Neural progenitor cell (in vitro differentiated cells): ENCODE results near the gene FRAS1. TPM values are rescaled to one million over a fixed set of nuclear protein-coding genes. Genes with fewer than 3 reads are reported as not detected.

Experiments
- DNase-seq: peaks from one replicate; pipeline ENCODE4 v3.0.0-alpha.2; 2016; ENCODE audit warnings: low spot score
- H2AFZ ChIP-seq: fragments of 200-600 bp; sonication (generic); replicated peaks from 2 replicates; pipeline ENCODE4 v1.6.1; 2016; ENCODE audit warnings: antibody characterized with exemption
- H3F3A ChIP-seq: fragments of 200-600 bp; sonication (generic); 2 replicates; pipeline ENCODE4 v1.6.1; 2016; ENCODE audit warnings: antibody characterized with exemption, low read depth
- H3K27ac ChIP-seq: fragments of 200-600 bp; sonication (generic); 2 replicates; pipeline ENCODE4 v1.5.1; 2016; ENCODE audit warnings: mild to moderate bottlenecking
- H3K27me3 ChIP-seq: fragments of 200-600 bp; sonication (generic); 2 replicates; pipeline ENCODE4 v1.6.1; 2016; ENCODE audit warnings: mild to moderate bottlenecking, moderate library complexity
- H3K36me3 ChIP-seq: fragments of 200-600 bp; sonication (generic); 2 replicates; pipeline ENCODE4 v1.5.1; 2016
- H3K4me1 ChIP-seq: fragments of 200-600 bp; sonication (generic); 2 replicates; pipeline ENCODE4 v1.6.1; 2016; ENCODE audit warnings: mixed run types
- H3K4me2 ChIP-seq: fragments of 200-600 bp; sonication (generic); 2 replicates; pipeline ENCODE4 v1.6.1; 2016
- H3K4me3 ChIP-seq: fragments of 200-600 bp; sonication (generic); 2 replicates; pipeline ENCODE4 v1.5.1; 2016
- H3K79me2 ChIP-seq: fragments of 200-600 bp; sonication (generic); 2 replicates; pipeline ENCODE4 v1.6.1; 2016; ENCODE audit warnings: low read depth
- H3K9ac ChIP-seq: fragments of 200-600 bp; sonication (generic); 2 replicates; pipeline ENCODE4 v1.6.1; 2016
- H3K9me3 ChIP-seq: fragments of 200-600 bp; sonication (generic); 2 replicates; pipeline ENCODE4 v1.5.1; 2016; ENCODE audit warnings: low read depth
- H4K20me1 ChIP-seq: fragments of 200-600 bp; sonication (generic); 2 replicates; pipeline ENCODE4 v1.6.1; 2016; ENCODE audit warnings: low read depth
- H3K27ac Mint-ChIP-seq: 3 replicates; pipeline ENCODE4 v1.8.0; 2021; ENCODE audit warnings: mixed read lengths
- H3K27me3 Mint-ChIP-seq: 2 replicates; pipeline ENCODE4 v1.8.0; 2022; ENCODE audit warnings: low read depth, mild to moderate bottlenecking, inconsistent platforms, moderate library complexity, mixed read lengths; ENCODE audit not compliant: insufficient read depth
- H3K36me3 Mint-ChIP-seq: 3 replicates; pipeline ENCODE4 v1.8.0; 2021; ENCODE audit warnings: mixed read lengths
- H3K4me1 Mint-ChIP-seq: 3 replicates; pipeline ENCODE4 v1.8.0; 2021; ENCODE audit warnings: mixed read lengths
- H3K4me3 Mint-ChIP-seq: 3 replicates; pipeline ENCODE4 v1.8.0; 2021; ENCODE audit warnings: mild to moderate bottlenecking, moderate library complexity, mixed read lengths
- H3K9me3 Mint-ChIP-seq: 3 replicates; pipeline ENCODE4 v1.8.0; 2020; ENCODE audit warnings: mixed read lengths
- EZH2 ChIP-seq: fragments of 200-600 bp; sonication (generic); IDR thresholded peaks from 2 replicates; pipeline ENCODE4 v1.6.1; 2017; ENCODE audit warnings: antibody characterized with exemption, mild to moderate bottlenecking, moderate library complexity
- EZH2phosphoT487 ChIP-seq: fragments of 200-600 bp; sonication (generic); IDR thresholded peaks from 2 replicates; pipeline ENCODE4 v1.6.1; 2017; ENCODE audit warnings: antibody characterized with exemption
- total RNA-seq: library from RNA; depleted of rRNA; stranded (reverse); fragments of >200 nt; gene quantifications from 2 replicates; pipeline ENCODE4 v1.2.3, GENCODE V29; 2015; ENCODE audit warnings: low replicate concordance
- TF ChIP-seq, protein P1 (sequence below): fragments of 200-600 bp; sonication (generic); IDR thresholded peaks from 2 replicates; pipeline ENCODE4 v1.5.1; 2017; ENCODE audit warnings: antibody characterized with exemption, mild to moderate bottlenecking

The FRAS1 gene
- total RNA-seq, 1 donor from 2014 or later = 21.3 TPM

DNA sequence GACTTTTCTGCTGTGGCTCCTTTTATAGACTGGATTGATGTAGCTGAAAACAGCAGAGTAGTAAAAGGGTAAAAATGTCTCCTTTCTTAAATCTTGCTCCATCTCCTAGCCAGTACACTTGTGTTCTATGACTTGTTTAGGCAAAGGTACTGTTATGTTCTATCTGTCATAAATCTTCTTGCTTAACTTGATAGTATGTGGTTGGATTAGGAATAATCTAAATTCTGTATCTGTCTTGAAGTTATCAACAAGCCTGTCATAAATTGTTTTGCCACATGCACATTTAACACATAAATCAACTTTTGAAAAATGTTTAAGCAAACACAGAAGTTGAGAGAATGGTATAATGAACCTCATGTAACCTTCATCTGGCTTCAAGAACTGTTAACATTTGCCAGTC lies 157.0 kb downstream of the FRAS1 start:
- H3K27ac Mint-ChIP-seq = no peak overlapping the region
- no peaks in the 10 kb centered on the region for H3F3A ChIP-seq
- no peak overlapping the region for H3K4me3 ChIP-seq
- no peaks in the 10 kb centered on the region for H3K79me2 ChIP-seq
- no peaks in the 10 kb centered on the region for H3K36me3 Mint-ChIP-seq
- no peak overlapping the region for H2AFZ ChIP-seq
- no peaks in the 10 kb centered on the region for H3K36me3 ChIP-seq
- H3K9ac ChIP-seq = no peak overlapping the region
- H3K4me1 Mint-ChIP-seq = no peaks in the 10 kb centered on the region
- no peak for DNase-seq
- H3K27ac ChIP-seq = no peak overlapping the region
- no peaks in the 10 kb centered on the region for H3K9me3 ChIP-seq
- TF ChIP-seq EZH2phosphoT487 (no peak), EZH2 (no peak)
- TF ChIP-seq, protein P1, sequence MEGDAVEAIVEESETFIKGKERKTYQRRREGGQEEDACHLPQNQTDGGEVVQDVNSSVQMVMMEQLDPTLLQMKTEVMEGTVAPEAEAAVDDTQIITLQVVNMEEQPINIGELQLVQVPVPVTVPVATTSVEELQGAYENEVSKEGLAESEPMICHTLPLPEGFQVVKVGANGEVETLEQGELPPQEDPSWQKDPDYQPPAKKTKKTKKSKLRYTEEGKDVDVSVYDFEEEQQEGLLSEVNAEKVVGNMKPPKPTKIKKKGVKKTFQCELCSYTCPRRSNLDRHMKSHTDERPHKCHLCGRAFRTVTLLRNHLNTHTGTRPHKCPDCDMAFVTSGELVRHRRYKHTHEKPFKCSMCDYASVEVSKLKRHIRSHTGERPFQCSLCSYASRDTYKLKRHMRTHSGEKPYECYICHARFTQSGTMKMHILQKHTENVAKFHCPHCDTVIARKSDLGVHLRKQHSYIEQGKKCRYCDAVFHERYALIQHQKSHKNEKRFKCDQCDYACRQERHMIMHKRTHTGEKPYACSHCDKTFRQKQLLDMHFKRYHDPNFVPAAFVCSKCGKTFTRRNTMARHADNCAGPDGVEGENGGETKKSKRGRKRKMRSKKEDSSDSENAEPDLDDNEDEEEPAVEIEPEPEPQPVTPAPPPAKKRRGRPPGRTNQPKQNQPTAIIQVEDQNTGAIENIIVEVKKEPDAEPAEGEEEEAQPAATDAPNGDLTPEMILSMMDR = no peak
- H3K4me3 Mint-ChIP-seq = no peak overlapping the region
- no peaks in the 10 kb centered on the region for H3K4me1 ChIP-seq
- H3K4me2 ChIP-seq = no peak overlapping the region
- H3K9me3 Mint-ChIP-seq = no peaks in the 10 kb centered on the region
- no peaks in the 10 kb centered on the region for H3K27me3 ChIP-seq
- no peaks in the 10 kb centered on the region for H4K20me1 ChIP-seq
- no peaks in the 10 kb centered on the region for H3K27me3 Mint-ChIP-seq

- no peak overlapping the region for H3K4me3 ChIP-seq
- H4K20me1 ChIP-seq = peaks cover 17% of the 10 kb centered on the region
- no peak overlapping the region for H3K4me2 ChIP-seq
- no peaks in the 10 kb centered on the region for H3K36me3 Mint-ChIP-seq
- H3K9ac ChIP-seq = no peak overlapping the region
- H3K27me3 ChIP-seq = peaks cover 22% of the 10 kb centered on the region
- H3K27me3 Mint-ChIP-seq = peaks cover 2% of the 10 kb centered on the region
- H3K4me3 Mint-ChIP-seq = no peak overlapping the region
- H3K9me3 Mint-ChIP-seq = no peaks in the 10 kb centered on the region
- H3K4me1 Mint-ChIP-seq = peaks cover 11% of the 10 kb centered on the region
- no peaks in the 10 kb centered on the region for H3K79me2 ChIP-seq
- H3K27ac ChIP-seq = no peak overlapping the region
- H3K36me3 ChIP-seq = no peaks in the 10 kb centered on the region
- TF ChIP-seq, protein P1 = no peak
- TF ChIP-seq EZH2 (no peak), EZH2phosphoT487 (no peak)
- no peak overlapping the region for H3K27ac Mint-ChIP-seq
- no peak overlapping the region for H2AFZ ChIP-seq
- DNase-seq = no peak
- peaks cover 14% of the 10 kb centered on the region for H3F3A ChIP-seq
- H3K9me3 ChIP-seq = no peaks in the 10 kb centered on the region
- H3K4me1 ChIP-seq = peaks cover 6% of the 10 kb centered on the region
Measured at GRCh38 chr4:78217557-78217956, 160.4 kb downstream of the FRAS1 start.

DNA sequence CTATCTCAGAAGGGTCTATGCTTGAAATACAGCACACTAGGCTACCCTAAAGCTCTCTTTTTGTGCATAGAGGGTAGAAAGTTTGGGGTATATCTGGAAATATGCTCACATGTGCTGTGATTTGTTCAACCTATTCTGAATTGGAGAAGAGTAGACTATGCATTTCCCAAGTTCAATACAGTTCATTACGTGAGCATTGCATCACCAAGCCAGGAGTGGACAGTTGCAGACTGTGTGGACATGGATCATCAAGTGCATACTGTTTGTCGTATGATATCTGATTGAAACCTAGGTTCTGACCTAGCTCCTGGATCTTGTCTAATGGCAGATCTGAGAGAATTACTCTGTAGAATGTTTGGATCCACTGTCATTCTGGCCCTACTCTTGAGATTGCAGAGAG lies 161.1 kb downstream of the FRAS1 start:
- peaks cover 18% of the 10 kb centered on the region for H3K4me1 Mint-ChIP-seq
- H3K9ac ChIP-seq = no peak overlapping the region

More for the DNA sequence above, 161.1 kb downstream of the FRAS1 start:
- peaks cover 25% of the 10 kb centered on the region for H3K27me3 ChIP-seq
- no peak overlapping the region for H3K4me3 ChIP-seq
- Mint-ChIP-seq H3K9me3 (no peaks in the 10 kb centered on the region), H3K4me3 (no peak overlapping the region), H3K27ac (no peak overlapping the region), H3K27me3 (peaks cover 2% of the 10 kb centered on the region), H3K36me3 (no peaks in the 10 kb centered on the region)
- H4K20me1 ChIP-seq = peaks cover 24% of the 10 kb centered on the region
- no peak overlapping the region for H2AFZ ChIP-seq
- H3K36me3 ChIP-seq = no peaks in the 10 kb centered on the region
- no peak overlapping the region for H3K4me2 ChIP-seq
- TF ChIP-seq EZH2 (no peak), EZH2phosphoT487 (no peak)
- TF ChIP-seq, protein P1 = no peak
- no peaks in the 10 kb centered on the region for H3K9me3 ChIP-seq
- H3F3A ChIP-seq = peaks cover 21% of the 10 kb centered on the region
- H3K4me1 ChIP-seq = peaks cover 12% of the 10 kb centered on the region
- no peaks in the 10 kb centered on the region for H3K79me2 ChIP-seq
- DNase-seq = no peak
- H3K27ac ChIP-seq = no peak overlapping the region
